ENCODE data around the gene UBE3C.

The UBE3C gene

DNA sequence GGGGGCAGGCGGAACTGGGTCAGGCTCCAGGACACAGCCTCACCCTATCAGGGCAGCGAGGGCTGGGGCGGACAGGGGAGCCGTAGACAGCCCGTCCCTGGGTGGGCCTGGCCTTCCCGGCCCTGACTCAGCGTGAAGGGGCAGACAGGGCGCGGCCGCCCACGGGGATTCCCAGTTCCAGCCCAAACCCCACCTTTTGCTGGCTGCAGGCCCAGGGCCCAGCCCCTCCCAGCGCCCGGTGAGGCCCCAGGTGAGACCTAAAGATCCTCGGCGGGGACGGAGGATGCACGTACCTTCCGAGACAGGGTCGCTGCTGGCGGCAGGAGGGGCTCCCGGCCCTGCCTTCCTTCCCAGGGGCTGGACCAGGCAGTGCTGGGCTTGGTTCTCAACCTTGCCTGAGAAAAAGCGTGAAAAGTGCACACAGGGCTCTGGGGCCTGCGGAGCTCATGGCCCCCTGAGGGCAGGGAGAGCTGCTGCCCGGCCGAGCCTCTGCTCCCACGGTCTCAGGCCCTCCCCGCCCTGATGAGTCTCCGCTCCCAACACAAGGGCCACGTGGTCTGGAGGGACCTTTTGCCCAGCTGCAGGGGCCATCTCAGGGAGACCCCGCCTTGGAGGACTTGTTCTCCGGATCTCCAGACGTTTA is 154.2 kb downstream of the UBE3C start:
- H3K4me3 ChIP-seq (replicated peaks; ENCODE audit: insufficient read depth, low read length), result no peak overlapping the region
- no peaks in the 10 kb centered on the region for H3K27me3 ChIP-seq (ENCODE audit: insufficient read depth, poor library complexity, severe bottlenecking)
- DNase-seq (ENCODE audit: low read depth in 1 of 2, low spot score in 1 of 2), result no peak
- no peak overlapping the region for H3K27ac ChIP-seq (replicated peaks)
- TF ChIP-seq GABPA (IDR thresholded peaks at IDR 0.05; ENCODE audit: low read depth) (no peak), POLR2AphosphoS5 (IDR thresholded peaks at IDR 0.05; ENCODE audit: low read depth) (no peak), SPI1 (IDR thresholded peaks at IDR 0.05; ENCODE audit: borderline replicate concordance, low read depth) (no peak)
- TF ChIP-seq, protein P1, sequence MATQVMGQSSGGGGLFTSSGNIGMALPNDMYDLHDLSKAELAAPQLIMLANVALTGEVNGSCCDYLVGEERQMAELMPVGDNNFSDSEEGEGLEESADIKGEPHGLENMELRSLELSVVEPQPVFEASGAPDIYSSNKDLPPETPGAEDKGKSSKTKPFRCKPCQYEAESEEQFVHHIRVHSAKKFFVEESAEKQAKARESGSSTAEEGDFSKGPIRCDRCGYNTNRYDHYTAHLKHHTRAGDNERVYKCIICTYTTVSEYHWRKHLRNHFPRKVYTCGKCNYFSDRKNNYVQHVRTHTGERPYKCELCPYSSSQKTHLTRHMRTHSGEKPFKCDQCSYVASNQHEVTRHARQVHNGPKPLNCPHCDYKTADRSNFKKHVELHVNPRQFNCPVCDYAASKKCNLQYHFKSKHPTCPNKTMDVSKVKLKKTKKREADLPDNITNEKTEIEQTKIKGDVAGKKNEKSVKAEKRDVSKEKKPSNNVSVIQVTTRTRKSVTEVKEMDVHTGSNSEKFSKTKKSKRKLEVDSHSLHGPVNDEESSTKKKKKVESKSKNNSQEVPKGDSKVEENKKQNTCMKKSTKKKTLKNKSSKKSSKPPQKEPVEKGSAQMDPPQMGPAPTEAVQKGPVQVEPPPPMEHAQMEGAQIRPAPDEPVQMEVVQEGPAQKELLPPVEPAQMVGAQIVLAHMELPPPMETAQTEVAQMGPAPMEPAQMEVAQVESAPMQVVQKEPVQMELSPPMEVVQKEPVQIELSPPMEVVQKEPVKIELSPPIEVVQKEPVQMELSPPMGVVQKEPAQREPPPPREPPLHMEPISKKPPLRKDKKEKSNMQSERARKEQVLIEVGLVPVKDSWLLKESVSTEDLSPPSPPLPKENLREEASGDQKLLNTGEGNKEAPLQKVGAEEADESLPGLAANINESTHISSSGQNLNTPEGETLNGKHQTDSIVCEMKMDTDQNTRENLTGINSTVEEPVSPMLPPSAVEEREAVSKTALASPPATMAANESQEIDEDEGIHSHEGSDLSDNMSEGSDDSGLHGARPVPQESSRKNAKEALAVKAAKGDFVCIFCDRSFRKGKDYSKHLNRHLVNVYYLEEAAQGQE (IDR thresholded peaks at IDR 0.05; ENCODE audit: insufficient replicate concordance, low read depth), result no peak
- TF ChIP-seq, protein P2, sequence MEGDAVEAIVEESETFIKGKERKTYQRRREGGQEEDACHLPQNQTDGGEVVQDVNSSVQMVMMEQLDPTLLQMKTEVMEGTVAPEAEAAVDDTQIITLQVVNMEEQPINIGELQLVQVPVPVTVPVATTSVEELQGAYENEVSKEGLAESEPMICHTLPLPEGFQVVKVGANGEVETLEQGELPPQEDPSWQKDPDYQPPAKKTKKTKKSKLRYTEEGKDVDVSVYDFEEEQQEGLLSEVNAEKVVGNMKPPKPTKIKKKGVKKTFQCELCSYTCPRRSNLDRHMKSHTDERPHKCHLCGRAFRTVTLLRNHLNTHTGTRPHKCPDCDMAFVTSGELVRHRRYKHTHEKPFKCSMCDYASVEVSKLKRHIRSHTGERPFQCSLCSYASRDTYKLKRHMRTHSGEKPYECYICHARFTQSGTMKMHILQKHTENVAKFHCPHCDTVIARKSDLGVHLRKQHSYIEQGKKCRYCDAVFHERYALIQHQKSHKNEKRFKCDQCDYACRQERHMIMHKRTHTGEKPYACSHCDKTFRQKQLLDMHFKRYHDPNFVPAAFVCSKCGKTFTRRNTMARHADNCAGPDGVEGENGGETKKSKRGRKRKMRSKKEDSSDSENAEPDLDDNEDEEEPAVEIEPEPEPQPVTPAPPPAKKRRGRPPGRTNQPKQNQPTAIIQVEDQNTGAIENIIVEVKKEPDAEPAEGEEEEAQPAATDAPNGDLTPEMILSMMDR (IDR thresholded peaks at IDR 0.05; ENCODE audit: insufficient read depth, low read length), result no peak

DNA sequence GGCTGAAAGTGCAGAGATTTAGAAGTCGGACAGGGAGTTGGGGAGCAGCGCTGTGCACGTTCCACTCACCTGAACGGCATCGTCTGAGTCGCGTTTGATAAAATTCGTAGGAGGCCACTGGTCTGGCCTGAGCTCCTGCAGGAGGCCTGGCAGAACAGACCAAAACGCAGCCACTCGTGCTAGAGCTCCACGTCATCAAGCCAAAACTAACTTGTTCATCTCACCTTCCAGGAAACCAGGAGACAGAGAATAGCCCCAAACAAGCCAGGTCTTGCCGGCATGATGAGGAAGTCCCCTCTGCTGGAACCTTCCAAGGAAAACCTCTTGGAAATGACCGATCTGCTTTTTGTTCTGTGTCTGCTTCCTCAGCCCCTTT is 154.7 kb downstream of the UBE3C start:
- no peak for TF ChIP-seq POLR2AphosphoS5 (IDR thresholded peaks at IDR 0.05; ENCODE audit: low read depth)
- no peak for TF ChIP-seq SPI1 (IDR thresholded peaks at IDR 0.05; ENCODE audit: borderline replicate concordance, low read depth)
- TF ChIP-seq, protein P1 (IDR thresholded peaks at IDR 0.05; ENCODE audit: insufficient replicate concordance, low read depth), result no peak
- TF ChIP-seq, protein P2 (IDR thresholded peaks at IDR 0.05; ENCODE audit: insufficient read depth, low read length), result no peak
- TF ChIP-seq GABPA (IDR thresholded peaks at IDR 0.05; ENCODE audit: low read depth), result no peak
- no peaks in the 10 kb centered on the region for H3K27me3 ChIP-seq (ENCODE audit: insufficient read depth, poor library complexity, severe bottlenecking)
- no peak overlapping the region for H3K4me3 ChIP-seq (replicated peaks; ENCODE audit: insufficient read depth, low read length)
- H3K27ac ChIP-seq (replicated peaks), result no peak overlapping the region
- no peak for DNase-seq (ENCODE audit: low read depth in 1 of 2, low spot score in 1 of 2)

DNA sequence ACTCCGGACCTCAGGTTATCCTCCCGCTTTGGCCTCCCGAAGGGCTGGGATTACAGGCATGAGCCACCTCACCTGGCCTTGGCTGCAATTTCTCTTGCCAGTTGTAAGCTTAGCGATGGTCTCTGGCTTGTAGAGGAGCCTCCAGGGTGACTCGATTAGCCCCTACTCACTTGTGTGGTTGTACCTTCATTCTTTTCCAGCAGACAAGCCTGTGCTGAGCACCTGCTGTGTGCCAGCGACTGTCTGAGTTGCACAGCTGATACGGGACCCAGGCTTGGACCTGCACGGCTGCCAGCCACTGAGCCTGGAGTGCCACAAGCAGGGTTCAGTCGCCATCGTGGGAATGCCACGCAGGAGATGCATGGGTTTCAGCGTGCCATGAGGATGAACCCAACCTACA is 156.0 kb downstream of the UBE3C start:
- no peaks in the 10 kb centered on the region for H3K27me3 ChIP-seq (ENCODE audit: insufficient read depth, poor library complexity, severe bottlenecking)
- no peak overlapping the region for H3K27ac ChIP-seq (replicated peaks)
- DNase-seq (ENCODE audit: low read depth in 1 of 2, low spot score in 1 of 2), result no peak
- TF ChIP-seq, protein P2 (IDR thresholded peaks at IDR 0.05; ENCODE audit: insufficient read depth, low read length), result no peak
- TF ChIP-seq, protein P1 (IDR thresholded peaks at IDR 0.05; ENCODE audit: insufficient replicate concordance, low read depth), result no peak
- TF ChIP-seq GABPA (IDR thresholded peaks at IDR 0.05; ENCODE audit: low read depth), result no peak
- TF ChIP-seq SPI1 (IDR thresholded peaks at IDR 0.05; ENCODE audit: borderline replicate concordance, low read depth), result no peak
- TF ChIP-seq POLR2AphosphoS5 (IDR thresholded peaks at IDR 0.05; ENCODE audit: low read depth), result no peak
- H3K4me3 ChIP-seq (replicated peaks; ENCODE audit: insufficient read depth, low read length), result no peak overlapping the region
